HepG2 (cell line): ENCODE results near the gene PLSCR1. TPM values are rescaled to one million over a fixed set of nuclear protein-coding genes. Genes with fewer than 3 reads are reported as not detected.

Experiments used
- ARID2 ChIP-seq: sonication (generic); formaldehyde crosslinking; IDR thresholded peaks from 2 replicates; pipeline ENCODE4 v1.8.1; 2022; ENCODE audit warnings: mild to moderate bottlenecking, missing genetic modification reagents, borderline replicate concordance
- CBX2 ChIP-seq, 2 experiments: fragments of 200-600 bp in 1 of 2; sonication (generic); formaldehyde crosslinking in 1 of 2; IDR thresholded peaks; 2 replicates each; pipeline versions ENCODE4 v1.7.0 to v1.8.1; 2018 to 2022; ENCODE audit warnings: low read depth in 2 of 2, low read length in 1 of 2, mild to moderate bottlenecking in 1 of 2, missing genetic modification reagents in 1 of 2
- FOSL1 ChIP-seq: sonication (generic); formaldehyde crosslinking; IDR thresholded peaks from 2 replicates; pipeline ENCODE4 v1.9.0; 2021; ENCODE audit warnings: missing genetic modification reagents, borderline replicate concordance
- FOXK2 ChIP-seq: fragments of 450-650 bp; IDR thresholded peaks from 2 replicates; pipeline ENCODE4 v1.6.1; 2016
- HOXA7 ChIP-seq: sonication (generic); formaldehyde crosslinking; IDR thresholded peaks from 2 replicates; pipeline ENCODE4 v1.8.1; 2022; ENCODE audit warnings: mild to moderate bottlenecking, missing genetic modification reagents, moderate library complexity
- HOXA9 ChIP-seq: sonication (generic); formaldehyde crosslinking; IDR thresholded peaks from 2 replicates; pipeline ENCODE4 v1.8.1; 2022; ENCODE audit warnings: missing genetic modification reagents, mild to moderate bottlenecking, moderate library complexity, borderline replicate concordance
- NPAS2 ChIP-seq: sonication (generic); formaldehyde crosslinking; IDR thresholded peaks from 2 replicates; pipeline ENCODE4 v1.8.0; 2022; ENCODE audit warnings: mild to moderate bottlenecking, missing genetic modification reagents, borderline replicate concordance
- RORA ChIP-seq: sonication (generic); formaldehyde crosslinking; IDR thresholded peaks from 2 replicates; pipeline ENCODE4 v1.5.0; 2020; ENCODE audit warnings: mild to moderate bottlenecking, missing genetic modification reagents, moderate library complexity
- TMF1 ChIP-seq: sonication (generic); formaldehyde crosslinking; IDR thresholded peaks from 2 replicates; pipeline ENCODE4 v1.8.1; 2022; ENCODE audit warnings: low read depth, missing genetic modification reagents
- YY1 ChIP-seq: IDR thresholded peaks from 2 replicates; pipeline ENCODE4 v1.6.1; 2011; ENCODE audit warnings: low read length, low read depth, moderate library complexity, mild to moderate bottlenecking; ENCODE audit not compliant: insufficient read depth, insufficient replicate concordance
- ZBTB3 ChIP-seq: sonication (generic); formaldehyde crosslinking; IDR thresholded peaks from 2 replicates; pipeline ENCODE4 v1.4.0; 2020; ENCODE audit warnings: low read depth, mild to moderate bottlenecking, moderate library complexity, missing genetic modification reagents, borderline replicate concordance
- ZFX ChIP-seq: sonication (generic); formaldehyde crosslinking; IDR thresholded peaks from 2 replicates; pipeline ENCODE4 v1.4.0; 2020; ENCODE audit warnings: mild to moderate bottlenecking, low read depth, missing genetic modification reagents, moderate library complexity
- ZNF207 ChIP-seq: fragments of 450-650 bp; IDR thresholded peaks from 2 replicates; pipeline ENCODE4 v1.6.1; 2016; ENCODE audit warnings: antibody characterized with exemption, borderline replicate concordance
- ZNF292 ChIP-seq: sonication (generic); formaldehyde crosslinking; IDR thresholded peaks from 2 replicates; pipeline ENCODE4 v1.8.1; 2022; ENCODE audit warnings: mild to moderate bottlenecking, low read depth, missing genetic modification reagents, borderline replicate concordance
- ZNF343 ChIP-seq: sonication (generic); formaldehyde crosslinking; IDR thresholded peaks from 2 replicates; pipeline ENCODE4 v1.4.0; 2020; ENCODE audit warnings: mild to moderate bottlenecking, missing genetic modification reagents
- ZNF615 ChIP-seq: sonication (generic); formaldehyde crosslinking; IDR thresholded peaks from 2 replicates; pipeline ENCODE4 v1.5.0; 2020; ENCODE audit warnings: mild to moderate bottlenecking, missing genetic modification reagents, borderline replicate concordance
- ZNF781 ChIP-seq: sonication (generic); formaldehyde crosslinking; IDR thresholded peaks from 2 replicates; pipeline ENCODE4 v1.5.1; 2020; ENCODE audit warnings: borderline replicate concordance, mild to moderate bottlenecking, missing genetic modification reagents; ENCODE audit errors: not compliant biosample characterization
- polyA plus RNA-seq, 8 experiments: library from polyadenylated mRNA; depleted of rRNA in 3 of 8; stranded (reverse) in 7 of 8; unstranded in 1 of 8; fragments of >200 nt; fragmentation: Illumina TruSeq in 4 of 8; extraction: Trizol in 4 of 8; gene quantifications; 2 replicates each; pipeline versions ENCODE4 v1.2.1 to v1.2.3, GENCODE V29; 2011 to 2016; ENCODE audit warnings: low read depth in 4 of 8, missing spikeins in 1 of 8, mixed read lengths in 1 of 8; ENCODE audit not compliant: insufficient read depth in 1 of 8
- total RNA-seq, 5 experiments: library from RNA; depleted of rRNA; stranded (reverse); fragments of >200 nt; fragmentation: Illumina TruSeq; extraction: Trizol; gene quantifications; 2 replicates each; pipeline ENCODE4 v1.2.3, GENCODE V29; 2016; ENCODE audit warnings: low read depth in 1 of 5
- TF ChIP-seq, protein P1 (sequence below): sonication (generic); formaldehyde crosslinking; IDR thresholded peaks from 2 replicates; pipeline ENCODE4 v1.5.0; 2020; ENCODE audit warnings: missing genetic modification reagents, mild to moderate bottlenecking, borderline replicate concordance
- TF ChIP-seq, protein P2 (sequence below): sonication (generic); formaldehyde crosslinking; IDR thresholded peaks from 2 replicates; pipeline ENCODE4 v1.4.0; 2020; ENCODE audit warnings: mild to moderate bottlenecking, missing genetic modification reagents, borderline replicate concordance
- TF ChIP-seq, protein P3 (sequence below): sonication (generic); formaldehyde crosslinking; IDR thresholded peaks from 2 replicates; pipeline ENCODE4 v1.5.1; 2020; ENCODE audit warnings: missing genetic modification reagents, mild to moderate bottlenecking, borderline replicate concordance

Gene PLSCR1
- total and polyA plus RNA-seq, 2 of the 13 experiments (the other 11 are each of a cell fraction or from before 2014, with no cell fraction given): 33.8 to 34.1 TPM

DNA sequence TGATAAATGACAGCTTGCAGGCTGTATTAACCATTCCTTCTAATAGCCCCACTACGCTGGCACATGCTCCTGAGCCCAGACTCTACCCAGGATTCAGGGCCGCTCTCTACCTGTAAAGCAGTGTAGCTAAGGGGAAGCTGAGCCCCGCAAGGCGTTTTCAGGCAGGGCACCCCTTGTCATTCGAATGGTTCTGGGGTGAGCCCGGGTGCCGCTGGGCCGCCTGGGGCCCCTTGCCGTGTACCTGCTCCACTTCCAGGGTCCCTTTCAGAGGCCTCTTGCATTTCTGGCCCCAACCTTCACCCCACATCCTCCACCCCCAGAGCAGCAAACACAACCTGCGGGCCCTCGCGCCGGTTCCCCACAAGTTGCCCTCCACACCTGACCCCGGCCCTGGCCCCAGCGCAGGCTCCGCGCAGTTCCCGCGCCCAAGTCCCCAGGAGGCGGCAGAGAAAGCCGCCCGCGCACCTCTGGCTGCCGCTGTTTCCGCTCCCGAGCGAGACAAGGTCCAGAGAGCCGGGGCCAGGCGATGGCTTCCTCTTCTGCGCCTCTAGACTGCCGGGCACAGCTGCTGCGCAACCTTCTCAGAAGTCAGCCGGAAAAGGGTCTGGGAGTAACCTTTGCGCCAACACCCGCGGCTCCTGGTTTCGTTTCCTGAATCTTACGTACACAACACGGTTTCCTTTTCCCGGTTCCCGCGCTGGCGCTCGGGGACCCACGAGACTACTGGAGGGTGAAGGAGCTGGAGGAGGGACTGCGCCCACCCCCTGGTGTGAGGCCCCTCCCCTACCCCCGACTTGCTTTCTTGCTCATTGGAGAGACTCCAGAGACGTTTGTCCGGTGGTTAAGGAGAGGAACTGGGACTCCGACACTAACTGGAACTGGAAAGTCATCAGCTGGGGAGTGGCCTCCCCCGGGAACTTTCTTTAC lies at the start of gene PLSCR1 (continued):
- TF ChIP-seq CBX2 (IDR thresholded peaks at IDR 0.05; ENCODE audit: low read depth, low read length) (no peak), CBX2 (CRISPR knock-in tag; IDR thresholded peaks at IDR 0.05; ENCODE audit: low read depth) (no peak), ZNF343 (no peak), TMF1 (CRISPR knock-in tag) (no peak), FOXK2 (no peak), FOSL1 (CRISPR knock-in tag) (no peak), NPAS2 (no peak), RORA (no peak), ZNF292 (CRISPR knock-in tag) (peak; percentile 95), ARID2 (peak; percentile 49; the same call in 1 of the 2 replicates), ZFX (CRISPR knock-in tag) (peak; percentile 70), HOXA7 (CRISPR knock-in tag) (no peak), HOXA9 (no peak), ZBTB3 (CRISPR knock-in tag) (no peak), ZNF207 (no peak), ZNF615 (CRISPR knock-in tag) (no peak), YY1 (peak; percentile 62), ZNF781 (peak; percentile 76)
- TF ChIP-seq, protein P1, sequence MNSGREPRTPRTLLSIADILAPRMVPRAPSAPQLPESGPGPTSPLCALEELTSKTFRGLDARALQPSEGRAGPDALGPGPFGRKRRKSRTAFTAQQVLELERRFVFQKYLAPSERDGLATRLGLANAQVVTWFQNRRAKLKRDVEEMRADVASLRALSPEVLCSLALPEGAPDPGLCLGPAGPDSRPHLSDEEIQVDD (CRISPR knock-in tag): no peak
- TF ChIP-seq, protein P2, sequence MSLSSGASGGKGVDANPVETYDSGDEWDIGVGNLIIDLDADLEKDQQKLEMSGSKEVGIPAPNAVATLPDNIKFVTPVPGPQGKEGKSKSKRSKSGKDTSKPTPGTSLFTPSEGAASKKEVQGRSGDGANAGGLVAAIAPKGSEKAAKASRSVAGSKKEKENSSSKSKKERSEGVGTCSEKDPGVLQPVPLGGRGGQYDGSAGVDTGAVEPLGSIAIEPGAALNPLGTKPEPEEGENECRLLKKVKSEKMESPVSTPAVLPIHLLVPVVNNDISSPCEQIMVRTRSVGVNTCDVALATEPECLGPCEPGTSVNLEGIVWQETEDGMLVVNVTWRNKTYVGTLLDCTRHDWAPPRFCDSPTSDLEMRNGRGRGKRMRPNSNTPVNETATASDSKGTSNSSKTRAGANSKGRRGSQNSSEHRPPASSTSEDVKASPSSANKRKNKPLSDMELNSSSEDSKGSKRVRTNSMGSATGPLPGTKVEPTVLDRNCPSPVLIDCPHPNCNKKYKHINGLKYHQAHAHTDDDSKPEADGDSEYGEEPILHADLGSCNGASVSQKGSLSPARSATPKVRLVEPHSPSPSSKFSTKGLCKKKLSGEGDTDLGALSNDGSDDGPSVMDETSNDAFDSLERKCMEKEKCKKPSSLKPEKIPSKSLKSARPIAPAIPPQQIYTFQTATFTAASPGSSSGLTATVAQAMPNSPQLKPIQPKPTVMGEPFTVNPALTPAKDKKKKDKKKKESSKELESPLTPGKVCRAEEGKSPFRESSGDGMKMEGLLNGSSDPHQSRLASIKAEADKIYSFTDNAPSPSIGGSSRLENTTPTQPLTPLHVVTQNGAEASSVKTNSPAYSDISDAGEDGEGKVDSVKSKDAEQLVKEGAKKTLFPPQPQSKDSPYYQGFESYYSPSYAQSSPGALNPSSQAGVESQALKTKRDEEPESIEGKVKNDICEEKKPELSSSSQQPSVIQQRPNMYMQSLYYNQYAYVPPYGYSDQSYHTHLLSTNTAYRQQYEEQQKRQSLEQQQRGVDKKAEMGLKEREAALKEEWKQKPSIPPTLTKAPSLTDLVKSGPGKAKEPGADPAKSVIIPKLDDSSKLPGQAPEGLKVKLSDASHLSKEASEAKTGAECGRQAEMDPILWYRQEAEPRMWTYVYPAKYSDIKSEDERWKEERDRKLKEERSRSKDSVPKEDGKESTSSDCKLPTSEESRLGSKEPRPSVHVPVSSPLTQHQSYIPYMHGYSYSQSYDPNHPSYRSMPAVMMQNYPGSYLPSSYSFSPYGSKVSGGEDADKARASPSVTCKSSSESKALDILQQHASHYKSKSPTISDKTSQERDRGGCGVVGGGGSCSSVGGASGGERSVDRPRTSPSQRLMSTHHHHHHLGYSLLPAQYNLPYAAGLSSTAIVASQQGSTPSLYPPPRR (CRISPR knock-in tag): no peak
- TF ChIP-seq, protein P3, sequence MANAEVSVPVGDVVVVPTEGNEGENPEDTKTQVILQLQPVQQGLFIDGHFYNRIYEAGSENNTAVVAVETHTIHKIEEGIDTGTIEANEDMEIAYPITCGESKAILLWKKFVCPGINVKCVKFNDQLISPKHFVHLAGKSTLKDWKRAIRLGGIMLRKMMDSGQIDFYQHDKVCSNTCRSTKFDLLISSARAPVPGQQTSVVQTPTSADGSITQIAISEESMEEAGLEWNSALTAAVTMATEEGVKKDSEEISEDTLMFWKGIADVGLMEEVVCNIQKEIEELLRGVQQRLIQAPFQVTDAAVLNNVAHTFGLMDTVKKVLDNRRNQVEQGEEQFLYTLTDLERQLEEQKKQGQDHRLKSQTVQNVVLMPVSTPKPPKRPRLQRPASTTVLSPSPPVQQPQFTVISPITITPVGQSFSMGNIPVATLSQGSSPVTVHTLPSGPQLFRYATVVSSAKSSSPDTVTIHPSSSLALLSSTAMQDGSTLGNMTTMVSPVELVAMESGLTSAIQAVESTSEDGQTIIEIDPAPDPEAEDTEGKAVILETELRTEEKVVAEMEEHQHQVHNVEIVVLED (CRISPR knock-in tag): 0 out of 2 replicates have a peak, but pooled peaks have one; percentile 26
